Measurements from ENCODE around the gene NFIB. TPM values are rescaled to one million over a fixed set of nuclear protein-coding genes. Genes with fewer than 3 reads are reported as not detected.

NFIB gene
- total and polyA plus RNA-seq, 2 of the 8 experiments (the other 6 are each of a cell fraction or from before 2014, with no cell fraction given), result 2.6 to 13.1 TPM

GRCh38 chr9:14242150-14242805, 71.7 kb downstream of the NFIB start:
- no peak overlapping the region for H2AFZ ChIP-seq (ENCODE audit: low read length)
- H4K20me1 ChIP-seq (replicated peaks in 1 of 2; ENCODE audit: control insufficient read depth in 1 of 2, insufficient read depth in 2 of 2, low read length in 2 of 2), result no peaks in the 10 kb centered on the region
- H3K79me1 ChIP-seq (ENCODE audit: low read depth, low read length), result no peaks in the 10 kb centered on the region; the same call in 1 of the 2 replicates
- TF ChIP-seq BRCA1 (IDR thresholded peaks at IDR 0.05; ENCODE audit: low read depth, low read length) (no peak), PHF8 (conservative IDR thresholded peaks at IDR 0.05; ENCODE audit: low read depth, low read length) (no peak), ZNF274 (IDR thresholded peaks at IDR 0.05; ENCODE audit: borderline replicate concordance, extremely low read depth, low read length) (no peak), SUZ12 (IDR thresholded peaks at IDR 0.05; ENCODE audit: low read length) (no peak), EZH2 (IDR thresholded peaks at IDR 0.05; ENCODE audit: low read depth, low read length, severe bottlenecking) (no peak), MAX (IDR thresholded peaks at IDR 0.05) (no peak), RFX5 (IDR thresholded peaks at IDR 0.05; ENCODE audit: borderline replicate concordance, low read depth, low read length) (no peak), CHD2 (IDR thresholded peaks at IDR 0.05; ENCODE audit: low read length) (no peak), SAP30 (IDR thresholded peaks at IDR 0.05; ENCODE audit: insufficient read depth, insufficient replicate concordance, low read length) (no peak)
- TF ChIP-seq, protein P1, sequence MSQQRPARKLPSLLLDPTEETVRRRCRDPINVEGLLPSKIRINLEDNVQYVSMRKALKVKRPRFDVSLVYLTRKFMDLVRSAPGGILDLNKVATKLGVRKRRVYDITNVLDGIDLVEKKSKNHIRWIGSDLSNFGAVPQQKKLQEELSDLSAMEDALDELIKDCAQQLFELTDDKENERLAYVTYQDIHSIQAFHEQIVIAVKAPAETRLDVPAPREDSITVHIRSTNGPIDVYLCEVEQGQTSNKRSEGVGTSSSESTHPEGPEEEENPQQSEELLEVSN (IDR thresholded peaks at IDR 0.05), result no peak
- TF ChIP-seq, protein P2, sequence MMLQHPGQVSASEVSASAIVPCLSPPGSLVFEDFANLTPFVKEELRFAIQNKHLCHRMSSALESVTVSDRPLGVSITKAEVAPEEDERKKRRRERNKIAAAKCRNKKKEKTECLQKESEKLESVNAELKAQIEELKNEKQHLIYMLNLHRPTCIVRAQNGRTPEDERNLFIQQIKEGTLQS (IDR thresholded peaks at IDR 0.05; ENCODE audit: insufficient read depth, low read depth, low read length), result no peak
- peaks cover 0 to 8% (median 3%) of the 10 kb centered on the region in 4 experiments; a peak in 5 of 7 replicates for H3K4me1 ChIP-seq (replicated peaks in 1 of 4; ENCODE audit: control insufficient read depth in 3 of 4, insufficient read depth in 4 of 4, low read length in 3 of 4)
- ChIA-PET CTCF (ENCODE audit: partially characterized antibody) (no interaction called here), POLR2A (ENCODE audit: partially characterized antibody) (no interaction called here)
- H2BK15ac ChIP-seq (ENCODE audit: low read length), result no peak overlapping the region
- no peak overlapping the region for H3K4ac ChIP-seq (replicated peaks; ENCODE audit: insufficient read length, low read depth, low read length)
- H3K9me3 ChIP-seq (ENCODE audit: insufficient read depth in 2 of 2, low read depth in 1 of 2, low read length in 1 of 2), result no peaks in the 10 kb centered on the region
- H2BK5ac ChIP-seq (ENCODE audit: low read depth, low read length), result no peak overlapping the region
- peaks cover 2% of the 10 kb centered on the region; the same call in 1 of the 2 replicates for H3K23me2 ChIP-seq (ENCODE audit: low read depth, low read length)
- H4K8ac ChIP-seq (ENCODE audit: extremely low read depth, insufficient read depth, low read length), result no peak overlapping the region
- FAIRE-seq, result no peak
- H3K79me2 ChIP-seq (ENCODE audit: control insufficient read depth in 1 of 2, insufficient read depth in 2 of 2, low read length in 2 of 2), result peaks cover 0 to 4% of the 10 kb centered on the region in 2 experiments; a peak in 2 of 4 replicates
- H3K36me3 ChIP-seq (ENCODE audit: control insufficient read depth in 2 of 4, insufficient read depth in 4 of 4, low read length in 3 of 4), result no peaks in the 10 kb centered on the region
- H3K27me3 ChIP-seq (replicated peaks in 1 of 4; ENCODE audit: control insufficient read depth in 3 of 4, extremely low read depth in 1 of 4, insufficient read depth in 3 of 4, low read length in 3 of 4), result no peaks in the 10 kb centered on the region
- H3K18ac ChIP-seq (ENCODE audit: extremely low read depth, low read length), result no peak overlapping the region
- no peak overlapping the region for H2BK20ac ChIP-seq (ENCODE audit: low read length)
- H2BK120ac ChIP-seq (replicated peaks; ENCODE audit: low read depth, low read length), result no peak overlapping the region
- H4K91ac ChIP-seq (replicated peaks; ENCODE audit: insufficient read length, low read length), result no peak overlapping the region
- no peak overlapping the region for H3K56ac ChIP-seq (replicated peaks; ENCODE audit: insufficient read length, low read depth, low read length)
- no peak overlapping the region for H3K14ac ChIP-seq (ENCODE audit: insufficient read length)
- H3K27ac ChIP-seq (ENCODE audit: low read depth, low read length), result no peak overlapping the region
- no peak overlapping the region for H2BK12ac ChIP-seq (ENCODE audit: low read depth, low read length)
- DNase-seq (ENCODE audit: low read depth in 1 of 2, low spot score in 2 of 2), result no peak
- no peak overlapping the region for H3K4me3 ChIP-seq (ENCODE audit: extremely low read depth in 1 of 4, insufficient read depth in 2 of 4, low read depth in 3 of 4, low read length in 4 of 4)
- H3K23ac ChIP-seq (ENCODE audit: insufficient read length), result no peak overlapping the region
- no peak overlapping the region for H3K4me2 ChIP-seq (ENCODE audit: insufficient read depth in 1 of 2, low read depth in 2 of 2, low read length in 2 of 2)
- no peak overlapping the region for H2AK5ac ChIP-seq (ENCODE audit: low read depth, low read length)
- no peak overlapping the region for H3K9ac ChIP-seq (replicated peaks in 1 of 4; ENCODE audit: extremely low read depth in 1 of 4, low read depth in 3 of 4, low read length in 3 of 4)
- no peak overlapping the region for H4K5ac ChIP-seq (ENCODE audit: insufficient read length, low read depth, low read length)
